HEK293 (cell line): ENCODE results near the gene TMEM183A.

Experiments
- CTCF ChIA-PET: fragments of 350-600 bp; formaldehyde crosslinking; extraction: SDS; loops from one replicate; lab custom pipeline; 2021; ENCODE audit warnings: antibody characterized with exemption; lab: Yijun Ruan, JAX
- POLR2A ChIA-PET: fragments of 300-600 bp; formaldehyde crosslinking; extraction: SDS; loops from one replicate; lab custom pipeline; 2020; ENCODE audit warnings: antibody characterized with exemption, inconsistent platforms; lab: Yijun Ruan, JAX
- H3K27ac ChIP-seq: fragments of 200-500 bp; sonication (Bioruptor generic); 2 replicates; pipeline ENCODE4 v1.5.1; 2014; ENCODE audit warnings: low read depth, low read length, control low read depth, inconsistent platforms; ENCODE audit errors: extremely low read depth
- H3K36me3 ChIP-seq, 2 experiments: fragments of 200-500 bp in 1 of 2; sonication (Bioruptor generic) in 1 of 2; 1 replicate in 1 of 2; 2 replicates in 1 of 2; pipeline ENCODE4 v1.5.1; 2014 to 2017; ENCODE audit warnings: inconsistent platforms in 2 of 2, low read length in 2 of 2; ENCODE audit not compliant: control insufficient read depth in 2 of 2, insufficient read depth in 1 of 2
- H3K4me1 ChIP-seq: fragments of 200-500 bp; sonication (Bioruptor generic); 2 replicates; pipeline ENCODE4 v1.5.1; 2014; ENCODE audit warnings: mild to moderate bottlenecking, low read length, inconsistent platforms; ENCODE audit not compliant: control insufficient read depth, insufficient read depth
- H3K4me3 ChIP-seq: 2 replicates; pipeline ENCODE4 v1.5.1; 2011; ENCODE audit warnings: low read depth, mild to moderate bottlenecking, control low read depth, low read length, moderate library complexity
- H3K9me3 ChIP-seq: fragments of 200-500 bp; sonication (Bioruptor generic); 2 replicates; pipeline ENCODE4 v1.5.1; 2014; ENCODE audit warnings: low read depth, low read length, inconsistent platforms; ENCODE audit not compliant: control insufficient read depth, insufficient read depth
- KLF1 ChIP-seq: fragments of 450-650 bp; formaldehyde crosslinking; IDR thresholded peaks from 2 replicates; pipeline ENCODE4 v1.5.1; 2016; ENCODE audit warnings: missing biosample characterization, missing genetic modification characterization
- SCRT2 ChIP-seq: fragments of 450-650 bp; formaldehyde crosslinking; IDR thresholded peaks from 2 replicates; pipeline ENCODE4 v1.5.1; 2016; ENCODE audit warnings: missing biosample characterization, missing genetic modification characterization
- ZBTB1 ChIP-seq: fragments of 450-650 bp; formaldehyde crosslinking; IDR thresholded peaks from 2 replicates; pipeline ENCODE4 v1.5.1; 2016; ENCODE audit warnings: missing biosample characterization, missing genetic modification characterization
- ZBTB17 ChIP-seq: fragments of 450-650 bp; formaldehyde crosslinking; IDR thresholded peaks from 2 replicates; pipeline ENCODE4 v1.5.1; 2016; ENCODE audit warnings: missing biosample characterization, missing genetic modification characterization
- ZNF133 ChIP-seq: fragments of 450-650 bp; formaldehyde crosslinking; IDR thresholded peaks from 2 replicates; pipeline ENCODE4 v1.5.1; 2016; ENCODE audit warnings: missing biosample characterization, missing genetic modification characterization
- ZNF324 ChIP-seq: fragments of 450-650 bp; formaldehyde crosslinking; IDR thresholded peaks from 2 replicates; pipeline ENCODE4 v1.5.1; 2016; ENCODE audit warnings: missing biosample characterization, missing genetic modification characterization
- ZNF335 ChIP-seq: fragments of 450-650 bp; formaldehyde crosslinking; conservative IDR thresholded peaks from 2 replicates; pipeline ENCODE4 v1.5.1; 2016; ENCODE audit warnings: missing biosample characterization, missing genetic modification characterization
- ZNF366 ChIP-seq: fragments of 450-650 bp; formaldehyde crosslinking; conservative IDR thresholded peaks from 2 replicates; pipeline ENCODE4 v1.5.1; 2016; ENCODE audit warnings: missing biosample characterization, missing genetic modification characterization
- ZNF398 ChIP-seq: fragments of 450-650 bp; formaldehyde crosslinking; IDR thresholded peaks from 2 replicates; pipeline ENCODE4 v1.5.1; 2017; ENCODE audit warnings: missing biosample characterization, missing genetic modification characterization
- ZNF600 ChIP-seq: fragments of 450-650 bp; formaldehyde crosslinking; IDR thresholded peaks from 2 replicates; pipeline ENCODE4 v1.5.1; 2016; ENCODE audit warnings: missing biosample characterization, missing genetic modification characterization
- ZNF654 ChIP-seq: fragments of 450-650 bp; formaldehyde crosslinking; IDR thresholded peaks from 2 replicates; pipeline ENCODE4 v1.5.1; 2016; ENCODE audit warnings: low read depth, missing biosample characterization, missing genetic modification characterization
- ZNF692 ChIP-seq: fragments of 450-650 bp; formaldehyde crosslinking; IDR thresholded peaks from 2 replicates; pipeline ENCODE4 v1.5.1; 2016; ENCODE audit warnings: missing biosample characterization, missing genetic modification characterization
- TF ChIP-seq, protein P1 (sequence below): fragments of 450-650 bp; formaldehyde crosslinking; IDR thresholded peaks from 2 replicates; pipeline ENCODE4 v1.5.1; 2016; ENCODE audit warnings: missing biosample characterization, missing genetic modification characterization
- TF ChIP-seq, protein P2 (sequence below): fragments of 450-650 bp; formaldehyde crosslinking; IDR thresholded peaks from 2 replicates; pipeline ENCODE4 v1.5.1; 2016; ENCODE audit warnings: missing biosample characterization, missing genetic modification characterization

TMEM183A gene

GRCh38 chr1:202968351-202968750, 38.8 kb upstream of the TMEM183A start:
- POLR2A ChIA-PET, result interaction anchor here (0.8 to 1.4 kb wide), 3 partner anchors 8 to 80 kb away, joined by 3 to 4 read pairs (median 3); partner anchors contain the start of gene TMEM183A

DNA sequence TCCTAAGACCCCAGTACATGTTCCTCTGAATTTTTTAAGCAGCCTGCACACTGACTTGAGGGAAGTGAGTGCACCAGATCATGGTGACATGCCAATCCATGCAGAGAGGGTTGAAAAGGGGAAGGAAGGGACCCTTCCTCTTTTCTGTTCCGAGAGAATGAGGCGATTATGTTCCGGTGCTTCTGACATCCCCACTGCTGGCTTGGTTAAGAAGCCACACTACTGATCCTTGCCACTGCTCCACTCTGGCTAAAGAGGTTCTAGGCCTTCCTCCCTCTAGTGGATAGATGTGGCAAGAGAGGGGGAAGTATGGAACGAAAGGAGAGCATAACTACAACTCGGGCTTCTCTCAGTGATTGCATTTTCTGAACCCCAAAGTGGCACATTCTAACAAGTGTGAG, 38.3 kb upstream of the TMEM183A start:
- CTCF ChIA-PET, result interaction anchor here (1.5 kb wide), 1 partner anchor 9 kb away, joined by 8 read pairs; no protein-coding TSS in a partner anchor
- H3K36me3 ChIP-seq, result peaks cover 0 to 19% of the 10 kb centered on the region in 2 experiments; a peak in 1 of 3 replicates
- no peaks in the 10 kb centered on the region for H3K9me3 ChIP-seq
- H3K27ac ChIP-seq, result no peak overlapping the region
- POLR2A ChIA-PET, result interaction anchor here (1.4 kb wide), 1 partner anchor 80 kb away, joined by 3 read pairs; no protein-coding TSS in a partner anchor
- H3K4me1 ChIP-seq, result 0 out of 2 replicates have a peak, but pooled peaks cover 2% of the 10 kb centered on the region
- no peak overlapping the region for H3K4me3 ChIP-seq
- TF ChIP-seq ZNF398 (tag by site-specific recombination) (peak; percentile 64), ZNF335 (tag by site-specific recombination) (0 out of 2 replicates have a peak, but pooled peaks have one; percentile 24), ZNF600 (tag by site-specific recombination) (peak; percentile 33; the same call in 1 of the 2 replicates), ZBTB17 (tag by site-specific recombination) (peak; percentile 68), ZNF654 (tag by site-specific recombination) (peak; percentile 26), ZNF692 (tag by site-specific recombination) (0 out of 2 replicates have a peak, but pooled peaks have one; percentile 27), ZBTB1 (tag by site-specific recombination) (no peak), KLF1 (tag by site-specific recombination) (no peak), ZNF366 (tag by site-specific recombination) (peak; percentile 75), ZNF324 (tag by site-specific recombination) (no peak)
- TF ChIP-seq, protein P1, sequence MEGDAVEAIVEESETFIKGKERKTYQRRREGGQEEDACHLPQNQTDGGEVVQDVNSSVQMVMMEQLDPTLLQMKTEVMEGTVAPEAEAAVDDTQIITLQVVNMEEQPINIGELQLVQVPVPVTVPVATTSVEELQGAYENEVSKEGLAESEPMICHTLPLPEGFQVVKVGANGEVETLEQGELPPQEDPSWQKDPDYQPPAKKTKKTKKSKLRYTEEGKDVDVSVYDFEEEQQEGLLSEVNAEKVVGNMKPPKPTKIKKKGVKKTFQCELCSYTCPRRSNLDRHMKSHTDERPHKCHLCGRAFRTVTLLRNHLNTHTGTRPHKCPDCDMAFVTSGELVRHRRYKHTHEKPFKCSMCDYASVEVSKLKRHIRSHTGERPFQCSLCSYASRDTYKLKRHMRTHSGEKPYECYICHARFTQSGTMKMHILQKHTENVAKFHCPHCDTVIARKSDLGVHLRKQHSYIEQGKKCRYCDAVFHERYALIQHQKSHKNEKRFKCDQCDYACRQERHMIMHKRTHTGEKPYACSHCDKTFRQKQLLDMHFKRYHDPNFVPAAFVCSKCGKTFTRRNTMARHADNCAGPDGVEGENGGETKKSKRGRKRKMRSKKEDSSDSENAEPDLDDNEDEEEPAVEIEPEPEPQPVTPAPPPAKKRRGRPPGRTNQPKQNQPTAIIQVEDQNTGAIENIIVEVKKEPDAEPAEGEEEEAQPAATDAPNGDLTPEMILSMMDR (tag by site-specific recombination), result peak; percentile 93
- TF ChIP-seq, protein P2, sequence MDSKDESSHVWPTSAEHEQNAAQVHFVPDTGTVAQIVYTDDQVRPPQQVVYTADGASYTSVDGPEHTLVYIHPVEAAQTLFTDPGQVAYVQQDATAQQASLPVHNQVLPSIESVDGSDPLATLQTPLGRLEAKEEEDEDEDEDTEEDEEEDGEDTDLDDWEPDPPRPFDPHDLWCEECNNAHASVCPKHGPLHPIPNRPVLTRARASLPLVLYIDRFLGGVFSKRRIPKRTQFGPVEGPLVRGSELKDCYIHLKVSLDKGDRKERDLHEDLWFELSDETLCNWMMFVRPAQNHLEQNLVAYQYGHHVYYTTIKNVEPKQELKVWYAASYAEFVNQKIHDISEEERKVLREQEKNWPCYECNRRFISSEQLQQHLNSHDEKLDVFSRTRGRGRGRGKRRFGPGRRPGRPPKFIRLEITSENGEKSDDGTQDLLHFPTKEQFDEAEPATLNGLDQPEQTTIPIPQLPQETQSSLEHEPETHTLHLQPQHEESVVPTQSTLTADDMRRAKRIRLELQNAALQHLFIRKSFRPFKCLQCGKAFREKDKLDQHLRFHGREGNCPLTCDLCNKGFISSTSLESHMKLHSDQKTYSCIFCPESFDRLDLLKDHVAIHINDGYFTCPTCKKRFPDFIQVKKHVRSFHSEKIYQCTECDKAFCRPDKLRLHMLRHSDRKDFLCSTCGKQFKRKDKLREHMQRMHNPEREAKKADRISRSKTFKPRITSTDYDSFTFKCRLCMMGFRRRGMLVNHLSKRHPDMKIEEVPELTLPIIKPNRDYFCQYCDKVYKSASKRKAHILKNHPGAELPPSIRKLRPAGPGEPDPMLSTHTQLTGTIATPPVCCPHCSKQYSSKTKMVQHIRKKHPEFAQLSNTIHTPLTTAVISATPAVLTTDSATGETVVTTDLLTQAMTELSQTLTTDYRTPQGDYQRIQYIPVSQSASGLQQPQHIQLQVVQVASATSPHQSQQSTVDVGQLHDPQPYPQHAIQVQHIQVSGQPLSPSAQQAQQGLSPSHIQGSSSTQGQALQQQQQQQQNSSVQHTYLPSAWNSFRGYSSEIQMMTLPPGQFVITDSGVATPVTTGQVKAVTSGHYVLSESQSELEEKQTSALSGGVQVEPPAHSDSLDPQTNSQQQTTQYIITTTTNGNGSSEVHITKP (tag by site-specific recombination), result peak; percentile 47; the same call in 1 of the 2 replicates

More at GRCh38 chr1:202968351-202968750, 38.8 kb upstream of the TMEM183A start:
- Histone ChIP-seq H3K4me1 (0 out of 2 replicates have a peak, but pooled peaks cover 2% of the 10 kb centered on the region), H3K36me3 (peaks cover 0 to 24% of the 10 kb centered on the region in 2 experiments; a peak in 1 of 3 replicates), H3K27ac (no peak overlapping the region), H3K9me3 (no peaks in the 10 kb centered on the region), H3K4me3 (no peak overlapping the region)
- CTCF ChIA-PET, result interaction anchor here (0.7 to 1.5 kb wide), 6 partner anchors 9 to 273 kb away, joined by 3 to 8 read pairs (median 3); partner anchors contain the start of gene TMEM183A
- TF ChIP-seq ZNF133 (tag by site-specific recombination) (no peak), SCRT2 (tag by site-specific recombination) (peak; percentile 59; the same call in 1 of the 2 replicates)
